Transverse colon (tissue), 4 donors: ENCODE results near the gene PGGT1B. TPM values are rescaled to one million over a fixed set of nuclear protein-coding genes. Genes with fewer than 3 reads are reported as not detected.

ENCODE experiments used
- DNase-seq: peaks from one replicate; pipeline ENCODE4 v3.0.0-alpha.2; 2019
- H3K27ac ChIP-seq, 4 donors: fragments of 200-600 bp; sonication (generic); 2 replicates each; pipeline ENCODE4 v1.5.1; 2016 to 2018; ENCODE audit warnings: inconsistent platforms in 4 of 4
- H3K27me3 ChIP-seq: fragments of 200-600 bp; sonication (generic); 2 replicates; pipeline ENCODE4 v1.5.1; 2017; ENCODE audit warnings: inconsistent platforms
- H3K36me3 ChIP-seq, 4 donors: fragments of 200-600 bp; sonication (generic); 2 replicates each; pipeline ENCODE4 v1.5.1; 2017 to 2019; ENCODE audit warnings: inconsistent platforms in 4 of 4
- H3K4me1 ChIP-seq, 4 donors: fragments of 200-600 bp; sonication (generic); 2 replicates each; pipeline ENCODE4 v1.5.1; 2017 to 2020; ENCODE audit warnings: inconsistent platforms in 4 of 4
- H3K4me3 ChIP-seq, 4 donors: fragments of 200-600 bp; sonication (generic); 1 replicate in 1 of 4; 2 replicates in 3 of 4; pipeline versions ENCODE4 v1.5.1 to v1.6.1; 2017 to 2019; ENCODE audit warnings: inconsistent platforms in 4 of 4
- H3K9me3 ChIP-seq, 2 donors: fragments of 200-600 bp; sonication (generic); 2 replicates each; pipeline ENCODE4 v1.5.1; 2017 to 2019; ENCODE audit warnings: inconsistent platforms in 2 of 2
- CTCF ChIP-seq, 5 experiments: fragments of 200-600 bp in 3 of 5; fragments of 450-650 bp in 2 of 5; sonication (generic) in 3 of 5; IDR thresholded peaks; 1 replicate in 2 of 5; 2 replicates in 3 of 5; pipeline ENCODE4 v1.5.1; 2016 to 2017; ENCODE audit warnings: antibody characterized with exemption in 5 of 5, inconsistent platforms in 3 of 5, mild to moderate bottlenecking in 2 of 5, moderate library complexity in 1 of 5
- EP300 ChIP-seq: sonication (generic); formaldehyde crosslinking; IDR thresholded peaks from one replicate; pipeline ENCODE4 v1.6.1; 2017; ENCODE audit warnings: antibody characterized with exemption, low read depth
- POLR2A ChIP-seq: fragments of 450-650 bp; IDR thresholded peaks from one replicate; pipeline ENCODE4 v1.6.1; 2016; ENCODE audit warnings: antibody characterized with exemption, mild to moderate bottlenecking, moderate library complexity
- POLR2AphosphoS5 ChIP-seq, 3 donors: sonication (generic); formaldehyde crosslinking; IDR thresholded peaks; one replicate each; pipeline ENCODE4 v1.6.1; 2016; ENCODE audit warnings: antibody characterized with exemption in 3 of 3
- WGBS, 2 donors: methylation state at CpG; one replicate each; pipeline ENCODE4 v1.1.5; 2018; ENCODE audit warnings: low coverage in 1 of 2; 5-methylcytosine and 5-hydroxymethylcytosine counted together
- in situ Hi-C, 4 donors: fragments of 200-750 bp; cut with MboI; loops; one replicate each; pipeline versions ENCODE4 v1.15.0 to v1.15.1; 2017; ENCODE audit warnings: low sequenced_read_pairs in 3 of 4, low pct_ligation_motif_present in 1 of 4, low pct_unique_long_range_greater_than_20kb in 1 of 4
- intact Hi-C: fragments of 100-400 bp; cut with DNase I; formaldehyde crosslinking; loops from one replicate; pipeline ENCODE4 v1.15.1; 2023; ENCODE audit warnings: low total_unique reads
- total RNA-seq, 4 donors: library from RNA; depleted of rRNA; stranded (reverse); fragments of >200 nt; gene quantifications; one replicate each; pipeline ENCODE4 v1.1.0, GENCODE V29; 2016

PGGT1B gene
- total RNA-seq, 4 donors from 2014 or later = 3.4 to 26.4 (median 12.8) TPM

GRCh38 chr5:115180165-115180709 lies 82.4 kb downstream of the PGGT1B start:
- H3K4me3 ChIP-seq = peak overlapping the region; percentile 13 to 66 (median 32)
- peaks cover 9 to 22% (median 17%) of the 10 kb centered on the region in 4 donors for H3K4me1 ChIP-seq
- no peaks in the 10 kb centered on the region for H3K9me3 ChIP-seq
- 1 to 5% methylated on average over 4 to 44 of the region's 54 CpGs for WGBS, 2 donors
- H3K27me3 ChIP-seq = peaks cover 72% of the 10 kb centered on the region
- TF ChIP-seq POLR2AphosphoS5 (IDR thresholded peaks at IDR 0.05) (peak in 1 of 3 donors; percentile 32), CTCF (IDR thresholded peaks at IDR 0.05) (no peak), EP300 (no peak)
- intact Hi-C loops = no loop called here
- H3K36me3 ChIP-seq = no peaks in the 10 kb centered on the region
- in situ Hi-C loops = no loop called here
- peak; percentile 46 for DNase-seq
- no peak overlapping the region for H3K27ac ChIP-seq

GRCh38 chr5:115179394-115180164 lies 83.1 kb downstream of the PGGT1B start:
- Histone ChIP-seq H3K9me3 (no peaks in the 10 kb centered on the region), H3K27ac (no peak overlapping the region), H3K4me1 (peaks cover 9 to 22% (median 17%) of the 10 kb centered on the region in 4 donors), H3K27me3 (peaks cover 65% of the 10 kb centered on the region), H3K36me3 (no peaks in the 10 kb centered on the region), H3K4me3 (peak overlapping the region; percentile 13 to 66 (median 32))
- 2% methylated on average over 53 of the region's 56 CpGs; no CpG with 5 or more reads in 1 of the 2 donors for WGBS, 2 donors
- no peak for TF ChIP-seq EP300
- TF ChIP-seq POLR2A = no peak
- no peak for TF ChIP-seq CTCF (IDR thresholded peaks at IDR 0.05)
- TF ChIP-seq POLR2AphosphoS5 (IDR thresholded peaks at IDR 0.05) = no peak
- in situ Hi-C loops = no loop called here
- DNase-seq = peak; percentile 26
- intact Hi-C loops = loop anchor here (10.0 kb wide), 1 partner anchor 65 kb away; no protein-coding TSS in a partner anchor

- WGBS, 2 donors = 26 to 67% methylated on average over 3 to 28 of the region's 30 CpGs
- peaks cover 60% of the 10 kb centered on the region for H3K27me3 ChIP-seq
- no peaks in the 10 kb centered on the region for H3K36me3 ChIP-seq
- intact Hi-C loops = loop anchor here (10.0 kb wide), 1 partner anchor 66 kb away; no protein-coding TSS in a partner anchor
- H3K9me3 ChIP-seq = no peaks in the 10 kb centered on the region
- H3K4me1 ChIP-seq = peaks cover 9 to 28% (median 23%) of the 10 kb centered on the region in 4 donors
- H3K4me3 ChIP-seq = peak overlapping the region in 3 of 4 donors; percentile 28 to 66 (median 37)
- in situ Hi-C loops = no loop called here
- peak; percentile 37 for DNase-seq
- no peak overlapping the region for H3K27ac ChIP-seq
- TF ChIP-seq POLR2A (peak; percentile 22), EP300 (no peak), CTCF (IDR thresholded peaks at IDR 0.05) (no peak), POLR2AphosphoS5 (IDR thresholded peaks at IDR 0.05) (no peak)
Observed at GRCh38 chr5:115179030-115179393, 83.7 kb downstream of the PGGT1B start.

GRCh38 chr5:115170929-115171510 lies 91.7 kb downstream of the PGGT1B start:
- H3K27ac ChIP-seq = peak overlapping the region; percentile 83 to 93 (median 90)
- H3K36me3 ChIP-seq = no peaks in the 10 kb centered on the region
- H3K9me3 ChIP-seq = no peaks in the 10 kb centered on the region
- peaks cover 0 to 32% (median 21%) of the 10 kb centered on the region in 4 donors for H3K4me1 ChIP-seq
- no peak for DNase-seq
- WGBS, 2 donors = 13 to 18% methylated on average over 11 to 16 of the region's 16 CpGs
- intact Hi-C loops (loop anchor here (10.0 kb wide), 1 partner anchor 74 kb away; no protein-coding TSS in a partner anchor), in situ Hi-C loops (no loop called here)
- peak overlapping the region; percentile 61 to 85 (median 66) for H3K4me3 ChIP-seq
- H3K27me3 ChIP-seq = peaks cover 48% of the 10 kb centered on the region
- TF ChIP-seq POLR2A (no peak), CTCF (IDR thresholded peaks at IDR 0.05) (no peak), POLR2AphosphoS5 (IDR thresholded peaks at IDR 0.05) (no peak), EP300 (no peak)
